ENCODE results near the gene PLEK.
"Not testable (repeated sequence)": the region's sequence is repeated elsewhere in the genome, so short reads cannot be mapped to it uniquely, and the experiment has no call there.

The PLEK gene

DNA sequence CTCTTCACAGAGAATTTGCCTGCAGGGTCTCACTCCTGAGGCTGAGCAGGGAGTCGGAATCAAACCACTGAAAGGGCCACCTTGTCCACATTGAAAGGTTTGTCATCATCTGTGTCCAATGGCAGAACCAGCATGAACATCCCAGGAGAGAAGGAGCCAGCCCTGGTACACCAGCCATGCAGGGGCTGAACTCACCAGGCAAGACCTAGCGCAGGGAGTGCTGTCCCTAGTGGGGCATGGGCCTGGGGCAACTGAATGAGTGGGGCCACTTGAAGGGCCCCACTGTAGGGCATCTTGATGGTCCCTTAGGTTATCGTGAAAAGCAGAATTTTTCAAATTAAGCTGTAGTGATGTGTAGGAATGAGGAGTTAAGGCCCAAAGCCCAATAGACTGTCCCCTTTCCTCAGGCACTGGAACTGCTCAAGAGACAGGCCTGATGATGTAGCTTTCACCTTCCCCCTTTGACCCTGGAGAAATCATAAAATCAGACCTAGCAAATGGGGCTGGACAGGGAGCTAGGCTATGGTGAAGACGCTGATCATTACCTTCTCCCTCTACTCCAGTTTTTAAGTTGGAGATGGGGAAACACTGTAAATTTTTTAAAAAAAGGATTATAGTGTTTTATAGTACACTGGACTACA, 8.4 kb upstream of the PLEK start:
- ATAC-seq = no peak

- ATAC-seq = peak in 1 of 2 donors; percentile 39
Measured at GRCh38 chr2:68357605-68358337, 7.3 kb upstream of the PLEK start.

GRCh38 chr2:68359889-68360288, 5.2 kb upstream of the PLEK start:
- no peak for ATAC-seq

DNA sequence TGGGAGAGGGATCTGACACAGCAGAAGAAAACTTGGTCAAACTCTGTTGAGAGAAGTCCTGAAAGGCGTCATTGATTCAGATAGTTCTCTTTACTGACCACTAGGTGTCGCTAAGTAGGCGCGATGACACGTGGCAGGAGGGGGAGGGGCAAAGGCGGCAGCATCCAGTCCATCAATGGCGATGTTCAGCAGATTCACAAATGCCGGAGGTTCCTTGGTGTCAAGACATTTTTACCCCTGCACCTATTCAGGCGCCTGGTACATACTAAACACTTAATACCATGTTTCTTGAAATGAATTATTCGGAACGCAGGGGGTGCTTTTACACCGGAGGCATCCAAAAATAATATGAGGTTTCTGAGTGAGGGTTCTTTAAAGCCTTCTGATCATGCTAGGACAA, 3.0 kb upstream of the PLEK start:
- ATAC-seq = peak; percentile 83

DNA sequence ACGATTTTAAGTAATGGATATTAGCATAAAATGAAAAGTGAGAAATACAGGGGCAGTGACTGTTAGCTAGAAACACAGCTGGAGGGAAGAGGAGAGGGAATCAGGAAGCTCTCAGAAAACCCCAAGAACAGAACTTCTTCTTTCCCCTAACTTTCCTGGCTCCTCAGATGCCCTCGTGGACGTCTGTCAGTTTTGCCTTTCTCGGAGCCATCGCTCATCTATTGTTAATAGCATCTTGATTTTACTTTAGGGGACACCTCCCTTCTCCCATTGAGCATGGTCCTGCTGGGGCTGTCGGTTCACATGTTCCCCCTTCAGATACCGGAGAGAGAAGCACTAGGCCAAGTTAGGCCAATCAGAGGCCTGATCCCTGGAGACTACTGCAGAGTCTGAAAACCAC, 2.3 kb upstream of the PLEK start:
- ATAC-seq = no peak

- no peak for ATAC-seq
Measured at GRCh38 chr2:68363721-68364120, 1.4 kb upstream of the PLEK start.

DNA sequence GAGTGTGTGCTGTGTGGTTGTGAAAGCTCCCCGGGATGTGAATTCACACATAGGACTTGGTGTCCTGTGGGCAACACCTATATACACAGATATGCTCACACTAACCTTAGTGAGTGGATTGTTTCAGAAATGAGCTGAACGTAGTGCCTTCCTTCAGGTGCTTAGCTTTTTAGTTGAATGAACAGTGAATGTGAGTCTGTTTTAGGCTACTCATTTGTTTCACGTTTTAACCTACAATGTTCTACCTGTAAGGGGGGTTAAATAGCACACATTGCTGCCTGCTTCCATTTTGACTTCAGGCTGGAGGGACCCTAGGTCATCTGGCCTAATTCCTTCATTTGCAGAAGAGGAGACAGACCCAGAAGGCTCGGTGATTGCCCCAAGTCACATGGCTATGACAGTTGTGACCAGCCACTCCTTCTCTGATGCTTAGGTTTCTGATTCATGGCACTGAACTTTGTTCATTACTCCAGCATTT, 1.0 kb downstream of the PLEK start:
- no peak for ATAC-seq

DNA sequence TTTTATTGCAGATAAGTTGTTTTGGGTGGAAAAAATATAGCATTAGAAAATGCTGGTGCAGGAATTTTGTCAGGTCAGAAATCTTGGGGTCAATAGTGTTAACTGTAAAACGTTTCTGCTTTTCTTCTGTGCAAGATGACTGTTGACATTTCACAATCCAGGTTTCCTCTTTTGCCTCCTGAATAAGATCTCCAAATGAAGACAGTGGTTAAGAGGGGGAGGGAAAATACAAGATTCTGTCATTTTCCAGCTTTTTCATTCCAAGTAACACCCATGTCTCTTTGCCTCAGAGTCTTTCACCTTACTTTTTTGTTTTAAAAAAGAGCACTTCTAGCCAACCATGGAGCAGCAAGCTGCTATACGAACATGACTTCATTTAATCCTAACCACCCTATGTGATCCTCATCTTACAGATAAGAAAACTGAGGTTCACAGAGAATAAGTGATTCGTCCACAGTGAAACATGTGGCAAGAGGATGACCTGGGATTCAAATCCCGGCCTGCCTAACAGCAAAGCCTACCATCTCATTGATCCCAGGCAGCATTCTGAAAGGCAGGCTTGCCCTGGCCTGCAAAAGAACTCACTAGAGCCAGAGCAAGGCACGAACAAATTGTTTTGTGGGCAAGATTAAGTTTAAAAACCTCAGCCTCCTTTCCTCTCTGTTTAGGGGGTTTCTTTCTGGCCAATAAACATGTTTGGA, 3.0 kb downstream of the PLEK start:
- ATAC-seq = no peak

GRCh38 chr2:68368654-68369336, 3.7 kb downstream of the PLEK start:
- no peak for ATAC-seq

DNA sequence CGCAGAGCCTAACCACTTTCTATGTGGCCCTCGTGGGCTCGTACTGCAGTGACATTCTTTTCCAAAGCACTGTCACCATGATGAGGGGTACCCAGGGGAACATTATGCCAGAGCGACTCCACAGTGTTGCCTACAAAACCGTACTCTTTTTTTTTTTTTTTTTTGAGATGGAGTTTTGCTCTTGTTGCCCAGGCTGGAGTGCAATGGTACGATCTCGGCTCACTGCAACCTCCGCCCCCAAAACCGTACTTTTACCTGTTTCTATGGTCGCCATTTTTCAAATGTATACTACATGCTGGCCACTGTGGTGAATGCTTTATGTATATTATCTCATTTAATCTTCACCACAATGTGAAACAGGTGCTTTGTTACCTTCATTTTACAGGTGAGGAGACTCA, 4.3 kb downstream of the PLEK start:
- no peak for ATAC-seq

DNA sequence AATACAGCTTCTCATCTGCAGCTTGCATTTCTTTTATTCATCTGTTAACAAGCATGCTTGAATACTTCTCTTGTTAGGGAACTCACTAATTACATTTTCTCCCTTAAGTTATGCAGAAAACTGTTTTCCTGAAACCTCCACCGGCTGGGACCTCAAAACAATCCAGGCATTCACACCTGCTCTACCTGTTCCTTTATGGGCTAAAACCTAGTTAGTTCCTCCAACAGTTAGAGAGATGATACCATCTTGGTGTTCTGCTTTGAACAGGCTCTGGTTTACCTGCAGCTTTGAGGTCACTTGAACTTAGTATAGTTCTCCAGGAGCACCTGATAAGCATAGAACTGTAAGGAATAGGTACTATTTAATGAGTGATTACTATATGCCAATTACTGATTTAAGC, 6.1 kb downstream of the PLEK start:
- no peak for ATAC-seq

DNA sequence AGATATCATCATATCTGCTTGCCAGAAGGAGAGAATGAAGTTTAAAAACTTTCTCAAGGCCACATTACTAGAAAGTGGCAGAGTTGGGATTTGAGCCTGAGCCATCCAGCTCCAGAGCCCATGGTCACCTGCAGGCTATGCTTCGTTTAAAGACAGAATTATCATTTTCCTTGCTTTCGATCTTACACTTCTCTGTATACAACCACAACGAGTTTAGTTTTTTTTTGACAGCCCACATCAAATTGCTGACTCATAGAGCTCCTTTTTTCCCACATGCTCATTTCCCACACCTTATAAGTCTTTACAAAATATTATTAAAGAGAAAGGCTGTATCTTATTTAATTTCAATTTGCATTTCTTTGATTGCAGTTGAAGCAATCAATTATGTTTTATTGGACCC, 6.5 kb downstream of the PLEK start:
- ATAC-seq = no peak

DNA sequence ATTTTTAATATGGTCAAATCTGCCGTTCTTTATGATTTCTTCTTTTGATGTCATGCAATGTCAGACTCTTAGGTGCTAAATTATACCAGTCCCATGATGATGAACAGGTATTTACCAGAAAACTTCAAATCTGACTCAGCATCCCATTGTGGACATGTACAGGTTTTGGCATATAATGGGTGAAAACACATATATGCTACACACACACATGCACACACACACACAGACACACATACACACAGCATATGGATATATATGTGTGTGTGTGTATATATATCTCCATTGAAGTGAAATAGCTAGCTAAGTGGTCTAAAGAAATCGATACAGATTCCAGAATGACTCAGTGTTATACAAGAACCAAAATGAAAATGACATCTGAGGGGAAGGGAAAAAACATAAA, 7.4 kb downstream of the PLEK start:
- no peak for ATAC-seq

- no peak for ATAC-seq
Measured at GRCh38 chr2:68374184-68374583, 9.1 kb downstream of the PLEK start.

GRCh38 chr2:68375582-68375981, 10.5 kb downstream of the PLEK start:
- ATAC-seq = no peak

- ATAC-seq = no peak
Measured at GRCh38 chr2:68377137-68377780, 12.2 kb downstream of the PLEK start.

DNA sequence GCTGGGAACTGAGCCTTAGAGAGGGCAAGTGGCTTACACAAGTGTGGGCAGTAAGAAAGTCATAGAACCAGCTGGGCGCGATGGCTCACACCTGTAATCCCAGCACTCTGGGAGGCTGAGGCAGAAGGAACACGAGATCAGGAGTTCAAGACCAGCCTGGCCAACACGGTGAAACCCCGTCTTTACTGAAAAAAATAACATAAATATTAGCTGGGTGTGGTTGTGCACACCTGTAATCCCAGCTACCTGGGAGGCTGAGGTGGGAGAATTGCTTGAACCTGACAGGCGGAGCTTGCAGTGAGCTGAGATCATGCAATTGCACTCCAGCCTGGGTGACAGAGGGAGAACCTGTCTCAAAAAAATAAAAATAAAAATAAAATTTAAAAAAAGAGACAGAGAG, 13.7 kb downstream of the PLEK start:
- not testable (repeated sequence) for ATAC-seq

GRCh38 chr2:68379184-68379708, 14.2 kb downstream of the PLEK start:
- ATAC-seq = peak; percentile 77 to 81

GRCh38 chr2:68383778-68384177, 18.7 kb downstream of the PLEK start:
- ATAC-seq = no peak

GRCh38 chr2:68384485-68385107, 19.5 kb downstream of the PLEK start:
- no peak for ATAC-seq

- ATAC-seq = peak; percentile 36 to 42
Measured at GRCh38 chr2:68385220-68385906, 20.3 kb downstream of the PLEK start.

All from activated CD4-positive, CD25-positive, alpha-beta regulatory T cell treated with anti-CD3 and anti-CD28 coated beads, Interleukin-2, amount 50 U/mL, for 24 hours (primary cell).